ENCODE measurements around the gene BCL2A1.
"Not testable (repeated sequence)": the region's sequence is repeated elsewhere in the genome, so short reads cannot be mapped to it uniquely, and the experiment has no call there.

The BCL2A1 gene

DNA sequence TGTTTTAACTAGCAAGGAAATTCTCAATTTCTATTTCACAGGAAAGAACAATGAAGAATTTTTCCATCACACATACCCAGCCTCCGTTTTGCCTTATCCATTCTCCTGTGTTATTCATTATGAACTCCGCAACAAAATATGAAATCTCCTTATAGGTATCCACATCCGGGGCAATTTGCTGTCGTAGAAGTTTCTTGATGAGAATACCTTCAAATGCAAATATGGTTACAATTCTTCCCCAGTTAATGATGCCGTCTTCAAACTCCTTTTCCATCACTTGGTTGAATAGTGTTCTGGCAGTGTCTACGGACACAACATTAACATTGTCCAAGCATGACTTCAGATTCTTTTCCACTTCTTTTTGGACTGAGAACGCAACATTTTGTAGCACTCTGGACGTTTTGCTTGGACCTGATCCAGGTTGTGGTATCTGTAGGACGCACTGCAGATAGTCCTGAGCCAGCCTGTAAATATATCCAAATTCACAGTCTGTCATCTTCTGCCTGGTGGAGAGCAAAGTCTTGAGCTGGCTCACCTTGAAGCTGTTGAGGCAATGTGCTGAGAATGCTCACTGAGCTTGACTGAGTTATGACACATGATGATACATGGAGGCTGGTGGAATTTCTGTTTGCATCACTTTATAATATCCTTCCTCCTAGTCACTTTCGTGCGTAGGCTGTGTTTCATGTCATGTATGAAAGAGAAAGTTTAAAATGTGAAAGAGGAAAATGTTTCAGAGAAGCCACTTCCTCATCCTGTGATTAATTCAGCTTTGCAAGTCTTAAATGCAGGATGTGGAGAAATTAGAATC, at the start of gene BCL2A1:
BCL2A1 (minus strand) TSS at position 573 of the 811 bp plus-strand sequence; CDS start at position 496, 77 bp downstream.
- no peak for DNase-seq

GRCh38 chr15:80020731-80021130, 49.7 kb upstream of the BCL2A1 start:
- no peak for DNase-seq

GRCh38 chr15:80020149-80020548, 49.2 kb upstream of the BCL2A1 start:
- DNase-seq: not testable (repeated sequence)

- no peak for DNase-seq
Measured at GRCh38 chr15:80019168-80019745, 48.3 kb upstream of the BCL2A1 start.

DNA sequence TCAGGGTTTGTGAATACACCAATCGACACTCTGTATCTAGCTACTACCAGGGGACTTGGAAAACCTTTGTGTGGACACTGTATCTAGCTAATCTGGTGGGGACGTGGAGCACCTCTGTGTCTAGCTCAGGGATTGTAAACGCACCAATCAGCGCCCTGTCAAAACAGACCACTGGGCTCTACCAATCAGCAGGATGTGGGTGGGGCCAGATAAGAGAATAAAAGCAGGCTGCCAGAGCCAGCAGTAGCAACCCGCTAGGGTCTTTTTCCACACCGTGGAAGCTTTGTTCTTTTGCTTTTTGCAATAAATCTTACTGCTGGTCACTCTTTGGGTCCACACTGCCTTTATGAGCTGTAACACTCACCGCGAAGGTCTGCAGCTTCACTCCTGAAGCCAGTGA, 46.1 kb upstream of the BCL2A1 start:
- DNase-seq: not testable (repeated sequence)

DNA sequence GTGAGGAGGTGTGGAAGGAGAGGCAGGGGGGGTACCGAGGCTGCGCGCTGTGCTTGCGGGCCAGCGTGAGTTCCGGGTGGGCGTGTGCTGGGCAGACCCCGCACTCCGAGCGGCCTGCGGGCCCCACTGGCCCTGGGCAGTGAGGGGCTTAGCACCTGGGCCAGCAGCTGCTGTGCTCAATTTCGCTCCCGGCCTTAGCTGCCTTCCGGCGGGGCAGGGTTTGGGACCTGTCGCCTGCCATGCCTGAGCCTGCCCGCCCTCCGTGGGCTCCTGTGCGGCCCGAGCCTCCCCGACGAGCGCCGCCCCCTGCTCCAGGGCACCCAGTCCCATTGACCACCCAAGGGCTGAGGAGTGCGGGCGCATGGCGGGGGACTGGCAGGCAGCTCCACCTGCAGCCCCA, 45.5 kb upstream of the BCL2A1 start:
- not testable (repeated sequence) for DNase-seq

GRCh38 chr15:80015156-80015555, 44.2 kb upstream of the BCL2A1 start:
- no peak for DNase-seq

- DNase-seq: not testable (repeated sequence)
Measured at GRCh38 chr15:80014186-80014585, 43.2 kb upstream of the BCL2A1 start.

- no peak for DNase-seq
Measured at GRCh38 chr15:80012060-80012726, 41.2 kb upstream of the BCL2A1 start.

DNA sequence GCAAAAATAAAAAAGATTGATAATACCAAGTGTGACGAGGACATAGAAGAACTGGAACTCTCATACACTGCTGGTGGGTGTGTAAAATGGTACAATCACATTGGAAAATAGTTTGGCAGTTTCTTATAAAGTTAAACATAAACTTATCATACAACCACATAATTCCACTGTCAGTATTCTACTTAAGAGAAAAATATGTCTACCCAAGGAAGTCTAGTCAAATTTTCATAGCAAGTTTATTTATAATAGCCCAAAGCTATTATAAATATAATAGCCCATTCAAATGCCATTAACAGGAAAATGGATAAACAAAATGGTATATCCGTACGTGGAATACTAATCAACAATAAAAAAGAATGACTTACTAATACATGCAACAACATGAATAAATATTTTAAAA, 40.6 kb upstream of the BCL2A1 start:
- no peak for DNase-seq

DNA sequence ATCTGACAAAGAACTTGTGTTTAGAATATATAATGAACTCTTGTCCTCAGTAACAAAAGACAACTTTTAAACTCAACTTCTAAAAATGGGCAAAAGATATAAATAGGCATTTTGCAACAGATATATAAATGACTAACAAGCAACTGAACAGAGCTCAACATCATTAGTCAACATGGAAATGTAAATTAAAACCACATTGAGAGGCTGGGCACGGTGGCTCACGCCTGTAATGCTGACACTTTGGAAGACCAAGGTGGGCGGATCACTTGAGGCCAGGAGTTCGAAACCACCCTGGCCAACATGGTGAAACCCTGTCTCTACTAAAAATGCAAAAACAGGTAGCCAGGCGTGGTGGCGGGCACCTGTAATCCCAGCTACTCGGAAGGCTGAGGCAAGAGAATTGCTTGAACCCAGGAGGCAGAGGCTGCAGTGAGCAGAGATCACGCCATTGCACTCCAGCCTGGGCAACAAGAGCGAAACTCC, 40.1 kb upstream of the BCL2A1 start:
- not testable (repeated sequence) for DNase-seq

DNA sequence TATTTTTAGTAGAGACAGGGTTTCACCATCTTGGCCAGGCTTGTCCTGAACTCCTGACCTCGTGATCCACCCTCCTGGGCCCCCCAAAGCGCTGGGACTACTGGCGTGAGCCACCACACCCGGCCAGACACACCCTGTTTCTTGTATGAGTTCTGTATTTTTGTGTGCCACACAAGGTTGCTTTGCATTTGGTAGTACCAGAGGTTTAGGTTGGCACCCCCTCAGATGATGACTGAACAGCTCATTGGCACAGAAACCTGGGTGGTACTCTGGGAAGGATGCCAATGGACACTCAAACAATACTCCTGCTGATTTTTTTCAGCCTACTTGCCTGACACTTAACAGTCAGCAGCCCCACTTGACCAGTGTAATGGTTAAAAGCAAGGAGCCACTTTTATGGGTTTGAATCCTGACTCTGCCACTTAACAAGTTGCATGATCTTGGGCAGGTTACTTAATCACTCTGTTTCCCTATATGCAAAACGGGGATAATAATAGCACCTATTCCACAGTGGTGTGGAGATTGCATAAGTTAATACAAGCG, 39.2 kb upstream of the BCL2A1 start:
- DNase-seq: no peak

GRCh38 chr15:80007532-80007931, 36.5 kb upstream of the BCL2A1 start:
- no peak for DNase-seq

DNA sequence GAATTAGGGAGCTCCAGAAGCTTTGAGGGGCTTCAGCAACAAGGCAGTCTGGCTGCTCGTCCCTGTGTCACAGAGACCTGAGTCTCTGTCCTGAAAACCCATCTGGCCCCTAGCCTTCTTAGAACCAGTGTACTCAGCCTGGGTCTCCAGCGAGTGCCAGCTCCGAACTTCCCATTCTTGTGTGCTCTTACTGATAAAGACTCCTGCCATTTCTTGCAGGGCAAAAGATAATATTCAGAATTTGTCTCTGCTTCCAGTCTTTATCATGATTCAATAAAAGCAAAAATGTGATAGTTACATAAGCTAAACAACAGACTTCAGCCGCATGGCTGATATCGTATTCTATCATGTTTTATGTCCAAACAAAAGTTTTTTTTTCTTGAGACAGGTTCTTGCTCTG, 36.0 kb upstream of the BCL2A1 start:
- DNase-seq: no peak

- DNase-seq: no peak
Measured at GRCh38 chr15:80003934-80004472, 33.0 kb upstream of the BCL2A1 start.

GRCh38 chr15:80003171-80003570, 32.2 kb upstream of the BCL2A1 start:
- DNase-seq: no peak

DNA sequence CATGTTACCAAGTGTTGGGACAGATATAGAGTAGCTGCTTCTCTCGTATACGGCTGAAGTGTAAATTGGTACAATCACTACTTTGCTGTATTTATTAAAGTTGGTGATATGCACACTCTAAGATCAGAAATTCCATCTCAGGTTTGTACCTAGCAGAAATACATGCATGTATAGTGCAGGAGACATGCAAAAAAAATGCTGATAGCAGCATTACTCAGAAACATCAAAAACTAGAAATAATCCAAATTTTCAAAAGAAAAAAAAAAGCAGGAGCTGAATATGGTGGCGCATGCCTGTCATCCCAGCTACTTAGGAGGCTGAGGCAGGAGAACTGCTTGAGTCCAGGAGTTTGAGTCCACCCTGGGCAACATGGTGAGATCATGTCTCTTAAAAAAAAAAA, 31.3 kb upstream of the BCL2A1 start:
- DNase-seq: no peak

- DNase-seq: no peak
Measured at GRCh38 chr15:79994615-79995014, 23.6 kb upstream of the BCL2A1 start.

DNA sequence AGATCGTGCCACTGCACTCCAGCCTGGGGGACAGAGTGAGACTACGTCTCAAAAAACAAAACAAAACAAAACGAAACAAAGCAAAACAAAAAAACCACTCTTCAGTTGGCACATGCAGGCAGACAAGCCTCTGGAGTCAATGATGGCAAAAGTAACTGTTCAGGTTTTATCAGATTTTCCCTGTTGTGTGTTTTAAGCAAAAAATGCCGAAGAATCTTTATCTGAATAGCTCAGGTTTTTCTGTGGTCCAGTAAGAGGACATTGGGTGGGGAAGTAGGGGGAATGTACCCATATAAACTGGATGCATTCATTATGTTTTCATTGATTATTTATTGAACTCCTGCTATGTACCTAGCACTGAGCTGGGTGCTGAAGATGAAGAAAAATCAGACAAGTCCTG, 20.8 kb upstream of the BCL2A1 start:
- no peak for DNase-seq

- no peak for DNase-seq
Measured at GRCh38 chr15:79990997-79991334, 20.0 kb upstream of the BCL2A1 start.

DNA sequence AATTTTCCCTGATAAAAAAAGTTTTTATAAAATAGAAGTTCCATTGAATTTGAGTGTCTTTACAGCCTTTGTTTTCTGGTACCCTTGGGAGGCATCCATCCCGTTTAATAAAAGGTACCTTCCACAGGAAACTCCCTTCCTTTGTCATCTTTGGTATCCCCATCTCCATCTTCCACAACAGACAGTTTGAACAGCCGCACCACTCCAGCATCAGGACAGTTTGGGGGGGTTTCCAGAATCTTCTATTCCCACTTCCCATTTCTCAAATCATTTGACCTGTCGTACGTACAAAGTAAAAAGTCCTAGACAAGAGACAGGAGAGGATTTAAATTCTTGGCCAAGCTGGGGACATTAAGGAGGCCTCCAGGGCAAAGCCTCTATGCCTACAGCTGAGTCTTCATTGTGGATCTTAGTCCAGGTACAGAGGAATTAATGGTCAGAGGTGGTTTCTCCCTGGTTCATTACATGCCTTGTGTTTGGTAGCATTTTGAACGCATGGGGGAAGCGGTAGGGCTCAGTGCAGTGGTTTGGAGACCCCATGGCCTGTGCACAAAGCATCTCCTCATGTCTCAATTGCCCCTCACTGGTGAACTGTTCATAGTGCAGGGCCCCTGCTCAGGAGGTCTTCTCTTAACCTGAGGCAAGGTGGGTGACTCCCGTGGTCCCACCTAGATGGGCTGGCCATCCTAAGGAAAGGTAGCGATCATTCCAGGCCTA, 19.4 kb upstream of the BCL2A1 start:
- DNase-seq: no peak

Data from amygdala (tissue), 56 donors.